Measurements from ENCODE around the gene CDC45. TPM values are rescaled to one million over a fixed set of nuclear protein-coding genes. Genes with fewer than 3 reads are reported as not detected.

Gene CDC45
- total and polyA plus RNA-seq, 3 donors from 2014 or later, result 38.8 to 47.2 (median 43.7) TPM

DNA sequence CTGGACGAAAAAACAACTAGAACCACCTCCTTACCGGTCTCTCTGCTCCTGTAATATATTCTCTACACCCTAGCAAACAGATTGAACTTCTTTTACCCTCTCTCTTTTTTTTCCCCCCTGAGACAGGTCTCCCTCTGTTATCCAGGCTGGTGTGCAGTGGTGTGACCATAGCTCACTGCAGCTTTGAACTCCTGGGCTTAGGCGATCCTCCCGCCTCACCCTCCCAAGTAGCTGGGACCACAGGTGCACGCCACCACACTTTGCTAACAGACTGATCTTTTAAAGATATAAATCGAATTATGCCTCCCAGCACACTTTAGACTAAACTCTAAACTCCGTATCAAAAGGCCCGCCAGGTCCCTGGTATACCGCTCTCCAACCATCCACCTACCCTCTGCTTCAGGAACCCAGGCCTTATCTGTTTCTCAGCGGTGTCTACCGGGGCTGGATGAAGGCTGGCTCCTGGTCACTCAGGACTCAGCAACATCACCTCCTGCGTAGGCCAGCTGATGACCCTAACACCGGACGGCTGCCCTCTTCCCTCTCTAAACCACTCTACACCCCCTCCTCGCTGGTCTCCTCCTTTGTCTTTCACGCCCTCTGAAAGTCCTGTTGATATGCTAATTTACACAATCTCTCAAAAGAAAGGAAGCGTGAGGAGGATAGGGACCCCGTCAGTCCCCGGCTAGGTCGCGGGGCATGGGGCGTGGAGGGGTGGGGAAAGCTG is 33.0 kb upstream of the CDC45 start:
- Histone ChIP-seq H3K4me1 (peaks cover 22% of the 10 kb centered on the region), H3K36me3 (ENCODE audit: low read depth, missing control alignments) (no peaks in the 10 kb centered on the region), H3K9me3 (no peaks in the 10 kb centered on the region), H3K27me3 (no peaks in the 10 kb centered on the region), H3K27ac (peak overlapping the region; percentile 87 to 90), H3K4me3 (peak overlapping the region; percentile 93 to 94)
- TF ChIP-seq, protein P1, sequence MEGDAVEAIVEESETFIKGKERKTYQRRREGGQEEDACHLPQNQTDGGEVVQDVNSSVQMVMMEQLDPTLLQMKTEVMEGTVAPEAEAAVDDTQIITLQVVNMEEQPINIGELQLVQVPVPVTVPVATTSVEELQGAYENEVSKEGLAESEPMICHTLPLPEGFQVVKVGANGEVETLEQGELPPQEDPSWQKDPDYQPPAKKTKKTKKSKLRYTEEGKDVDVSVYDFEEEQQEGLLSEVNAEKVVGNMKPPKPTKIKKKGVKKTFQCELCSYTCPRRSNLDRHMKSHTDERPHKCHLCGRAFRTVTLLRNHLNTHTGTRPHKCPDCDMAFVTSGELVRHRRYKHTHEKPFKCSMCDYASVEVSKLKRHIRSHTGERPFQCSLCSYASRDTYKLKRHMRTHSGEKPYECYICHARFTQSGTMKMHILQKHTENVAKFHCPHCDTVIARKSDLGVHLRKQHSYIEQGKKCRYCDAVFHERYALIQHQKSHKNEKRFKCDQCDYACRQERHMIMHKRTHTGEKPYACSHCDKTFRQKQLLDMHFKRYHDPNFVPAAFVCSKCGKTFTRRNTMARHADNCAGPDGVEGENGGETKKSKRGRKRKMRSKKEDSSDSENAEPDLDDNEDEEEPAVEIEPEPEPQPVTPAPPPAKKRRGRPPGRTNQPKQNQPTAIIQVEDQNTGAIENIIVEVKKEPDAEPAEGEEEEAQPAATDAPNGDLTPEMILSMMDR (IDR thresholded peaks at IDR 0.05), result no peak
- no peak for TF ChIP-seq POLR2A (IDR thresholded peaks at IDR 0.05)
- intact Hi-C loops (cut with DNase I; ENCODE audit: low total_unique reads), result no loop called here
- DNase-seq, result peak; percentile 30
- 19 to 27% methylated on average over 12 to 22 of the region's 22 CpGs for WGBS, 2 donors

DNA sequence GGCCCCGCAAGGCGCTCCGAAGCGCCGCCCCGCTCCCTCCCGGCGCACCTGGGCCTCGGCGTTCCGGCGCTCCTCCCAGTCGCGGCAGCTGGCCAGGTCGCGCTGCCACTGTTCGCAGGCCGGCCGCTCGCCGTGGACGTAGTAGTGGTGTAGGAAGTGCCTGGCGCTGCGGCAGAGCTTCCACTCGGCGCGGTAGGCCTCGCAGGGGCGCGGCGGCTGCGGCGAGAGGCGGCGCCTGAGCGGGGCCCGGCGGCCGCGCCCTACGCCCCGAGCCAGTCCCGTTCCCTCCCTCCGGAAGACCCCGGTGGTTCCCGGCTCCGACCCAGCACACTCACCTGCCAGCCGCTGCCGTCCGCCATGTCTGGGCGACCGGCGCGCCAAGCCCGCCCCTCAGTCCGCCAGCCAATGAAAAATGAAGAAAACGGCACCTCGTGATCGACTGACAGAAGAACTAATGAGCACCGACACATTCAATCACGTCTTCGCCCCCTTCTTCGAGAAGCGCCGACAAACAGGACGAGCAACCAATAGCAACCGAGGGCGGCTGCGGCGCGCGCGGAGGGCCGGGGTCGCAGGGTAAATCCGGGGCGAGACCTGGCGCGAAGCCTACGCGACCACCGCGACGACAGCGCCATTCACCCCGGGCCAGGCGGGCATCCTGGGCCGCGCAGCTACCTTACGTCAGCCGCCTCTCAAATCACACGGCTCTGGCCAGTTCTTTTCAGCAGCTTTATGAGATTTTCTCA is 32.2 kb upstream of the CDC45 start, which contains the start of gene C22orf39:
Gene C22orf39, minus strand, starts transcription at position 382 of the 746 bp plus-strand sequence. Its CDS starts 23 bp downstream, at position 359.
- peak; percentile 27 for TF ChIP-seq POLR2A (IDR thresholded peaks at IDR 0.05)
- TF ChIP-seq, protein P1 (IDR thresholded peaks at IDR 0.05), result no peak
- intact Hi-C loops (cut with DNase I; ENCODE audit: low total_unique reads), result no loop called here
- H3K36me3 ChIP-seq (ENCODE audit: low read depth, missing control alignments), result no peaks in the 10 kb centered on the region
- DNase-seq, result peak; percentile 97
- H3K4me3 ChIP-seq, result peak within 1 kb of the TSS; percentile 93 to 94
- 0% methylated on average over 5 to 92 of the region's 92 CpGs for WGBS, 2 donors
- H3K9me3 ChIP-seq, result no peaks in the 10 kb centered on the region
- peaks cover 20% of the 10 kb centered on the region for H3K4me1 ChIP-seq
- no peaks in the 10 kb centered on the region for H3K27me3 ChIP-seq
- peak within 1 kb of the TSS; percentile 87 to 90 for H3K27ac ChIP-seq

DNA sequence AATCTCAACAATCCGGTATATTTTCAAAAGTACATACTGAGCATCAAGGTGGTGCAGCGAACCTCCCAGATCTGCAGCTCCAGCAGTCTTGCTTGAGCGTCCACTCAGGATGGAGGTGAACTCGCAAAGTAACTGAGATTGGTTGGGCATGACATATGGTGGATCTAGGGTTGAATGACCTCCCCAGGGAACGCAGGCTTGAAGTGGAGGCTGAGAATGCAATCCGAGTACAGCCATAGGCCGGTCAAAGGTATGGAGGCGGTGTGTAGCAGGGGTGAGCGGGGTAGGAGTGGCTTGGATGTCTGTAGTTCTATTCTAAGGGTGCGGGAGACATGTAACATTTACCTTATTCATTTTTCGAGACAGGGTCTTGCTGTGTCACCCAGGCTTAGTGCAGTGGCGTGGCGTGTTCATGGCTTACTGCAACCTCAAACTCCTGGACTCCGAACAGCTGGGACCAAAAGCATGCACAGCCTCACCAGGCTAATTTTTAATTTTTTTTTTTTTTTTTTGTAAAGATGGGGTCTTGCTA is 31.6 kb upstream of the CDC45 start:
- Histone ChIP-seq H3K4me3 (peak overlapping the region; percentile 93 to 94), H3K27ac (peak overlapping the region; percentile 87 to 90), H3K4me1 (peaks cover 19% of the 10 kb centered on the region), H3K36me3 (ENCODE audit: low read depth, missing control alignments) (no peaks in the 10 kb centered on the region), H3K27me3 (no peaks in the 10 kb centered on the region), H3K9me3 (no peaks in the 10 kb centered on the region)
- TF ChIP-seq POLR2A (IDR thresholded peaks at IDR 0.05), result no peak
- TF ChIP-seq, protein P1 (IDR thresholded peaks at IDR 0.05), result no peak
- intact Hi-C loops (cut with DNase I; ENCODE audit: low total_unique reads), result no loop called here
- WGBS, 2 donors, result 7 to 16% methylated on average over 14 of the region's 14 CpGs
- peak; percentile 26 for DNase-seq

DNA sequence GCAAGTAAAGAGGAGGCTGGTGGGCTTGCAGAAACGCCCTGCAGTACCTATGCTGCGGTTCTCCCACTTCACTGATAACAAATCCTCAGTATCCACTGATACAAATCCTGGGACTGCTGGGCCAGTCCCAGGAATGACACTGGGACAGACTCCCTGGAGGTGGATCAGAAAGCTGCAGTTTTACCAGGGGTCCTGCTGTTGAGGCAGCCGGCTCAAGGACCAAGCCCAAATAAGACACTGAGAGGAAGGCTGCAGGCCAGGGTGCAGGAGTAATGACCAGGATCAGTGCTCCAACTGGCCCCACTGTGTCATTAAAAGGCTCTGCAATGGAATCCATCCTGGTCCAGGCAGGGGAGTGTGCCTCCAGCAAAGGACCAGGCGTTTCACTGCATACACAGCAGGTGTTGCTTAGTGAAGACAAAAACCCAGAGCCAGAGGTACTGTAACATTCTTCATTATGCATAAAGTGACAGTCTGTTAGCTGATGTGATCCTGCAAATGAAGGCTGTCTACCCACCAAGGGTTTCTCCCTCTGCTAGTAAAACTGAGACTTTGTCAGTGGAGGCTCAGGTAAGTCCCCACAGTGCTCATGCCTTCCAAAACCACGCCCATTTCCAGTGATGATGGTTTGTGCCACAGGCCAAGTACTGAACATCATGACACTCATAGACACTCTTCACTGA is 30.8 kb upstream of the CDC45 start:
- H3K4me3 ChIP-seq, result no peak overlapping the region

More for the DNA sequence above, 30.8 kb upstream of the CDC45 start:
- TF ChIP-seq, protein P1 (IDR thresholded peaks at IDR 0.05), result no peak
- no peak for TF ChIP-seq POLR2A (IDR thresholded peaks at IDR 0.05)
- H3K27me3 ChIP-seq, result no peaks in the 10 kb centered on the region
- no peaks in the 10 kb centered on the region for H3K9me3 ChIP-seq
- DNase-seq, result no peak
- H3K36me3 ChIP-seq (ENCODE audit: low read depth, missing control alignments), result no peaks in the 10 kb centered on the region
- WGBS, 2 donors, result 66 to 68% methylated on average over 5 of the region's 5 CpGs
- intact Hi-C loops (cut with DNase I; ENCODE audit: low total_unique reads), result no loop called here
- no peak overlapping the region for H3K27ac ChIP-seq
- peaks cover 19% of the 10 kb centered on the region for H3K4me1 ChIP-seq

Measured in testis (tissue), 3 donors.